Stomach (tissue), 9 donors: ENCODE results near the gene EIF1AX. TPM values are rescaled to one million over a fixed set of nuclear protein-coding genes. Genes with fewer than 3 reads are reported as not detected.

Source experiments
- DNase-seq, 2 donors: peaks; one replicate each; pipeline versions ENCODE4 v3.0.0 to v3.0.0-alpha.2; 2013 to 2019
- H3K27ac ChIP-seq, 5 donors: fragments of 200-600 bp in 4 of 5; sonication (generic) in 4 of 5; one replicate each; pipeline ENCODE4 v1.5.1; 2013 to 2019; ENCODE audit warnings: mild to moderate bottlenecking in 1 of 5, moderate library complexity in 1 of 5
- H3K27me3 ChIP-seq, 3 donors: fragments of 200-600 bp; sonication (generic); one replicate each; pipeline ENCODE4 v1.5.1; 2017 to 2019; ENCODE audit warnings: mixed run types in 1 of 3
- H3K36me3 ChIP-seq, 4 donors: fragments of 200-600 bp; sonication (generic); 1 replicate in 3 of 4; 2 replicates in 1 of 4; pipeline ENCODE4 v1.5.1; 2016 to 2019
- H3K4me1 ChIP-seq, 4 donors: fragments of 200-600 bp; sonication (generic); one replicate each; pipeline ENCODE4 v1.5.1; 2016 to 2019
- H3K4me3 ChIP-seq, 4 donors: fragments of 200-600 bp; sonication (generic) in 3 of 4; one replicate each; pipeline ENCODE4 v1.5.1; 2016 to 2019; ENCODE audit warnings: mild to moderate bottlenecking in 1 of 4
- H3K9me3 ChIP-seq, 4 donors: fragments of 200-600 bp; sonication (generic); one replicate each; pipeline ENCODE4 v1.5.1; 2016 to 2019
- EP300 ChIP-seq: sonication (generic); formaldehyde crosslinking; IDR thresholded peaks from one replicate; pipeline ENCODE4 v1.6.1; 2017; ENCODE audit warnings: antibody characterized with exemption
- POLR2A ChIP-seq, 4 donors: fragments of 450-650 bp; IDR thresholded peaks; one replicate each; pipeline ENCODE4 v1.6.1; 2016; ENCODE audit warnings: antibody characterized with exemption in 4 of 4, control low read depth in 2 of 4, mild to moderate bottlenecking in 1 of 4, moderate library complexity in 1 of 4
- POLR2AphosphoS5 ChIP-seq, 3 donors: sonication (generic); formaldehyde crosslinking; IDR thresholded peaks; one replicate each; pipeline ENCODE4 v1.6.1; 2016; ENCODE audit warnings: antibody characterized with exemption in 3 of 3
- WGBS, 5 donors: extraction: QIAGEN DNeasy Blood & Tissue Kit in 3 of 5; methylation state at CpG; one replicate each; pipeline versions ENCODE4 v1.1.5 to v1.1.7; 2013 to 2018; 5-methylcytosine and 5-hydroxymethylcytosine counted together
- intact Hi-C: fragments of 100-400 bp; cut with DNase I; formaldehyde crosslinking; loops from one replicate; pipeline ENCODE4 v1.15.1; 2023; ENCODE audit warnings: low total_unique reads
- polyA plus RNA-seq, 3 donors: library from polyadenylated mRNA; stranded (reverse); fragments of 200-250 nt; gene quantifications; one replicate each; pipeline ENCODE4 v1.2.3, GENCODE V29; 2013
- total RNA-seq, 5 donors: library from RNA; depleted of rRNA; stranded (reverse); fragments of >200 nt; gene quantifications; one replicate each; pipeline versions ENCODE4 v1.1.0 to v1.2.3, GENCODE V29; 2014 to 2016
- TF ChIP-seq, protein P1 (sequence below), 7 experiments: fragments of 450-650 bp in 4 of 7; fragments of 200-600 bp in 3 of 7; sonication (generic) in 3 of 7; IDR thresholded peaks; one replicate each; pipeline ENCODE4 v1.5.1; 2016 to 2019; ENCODE audit warnings: antibody characterized with exemption in 7 of 7, control low read depth in 2 of 7, mild to moderate bottlenecking in 1 of 7
- donor health status: healthy with polysubstance abuse.
- donor health status: Bipolar disorder and iron deficiency.
- donor health status: healthy.

EIF1AX gene
- total and polyA plus RNA-seq, 8 donors: 25.0 to 85.2 (median 37.7) TPM

DNA sequence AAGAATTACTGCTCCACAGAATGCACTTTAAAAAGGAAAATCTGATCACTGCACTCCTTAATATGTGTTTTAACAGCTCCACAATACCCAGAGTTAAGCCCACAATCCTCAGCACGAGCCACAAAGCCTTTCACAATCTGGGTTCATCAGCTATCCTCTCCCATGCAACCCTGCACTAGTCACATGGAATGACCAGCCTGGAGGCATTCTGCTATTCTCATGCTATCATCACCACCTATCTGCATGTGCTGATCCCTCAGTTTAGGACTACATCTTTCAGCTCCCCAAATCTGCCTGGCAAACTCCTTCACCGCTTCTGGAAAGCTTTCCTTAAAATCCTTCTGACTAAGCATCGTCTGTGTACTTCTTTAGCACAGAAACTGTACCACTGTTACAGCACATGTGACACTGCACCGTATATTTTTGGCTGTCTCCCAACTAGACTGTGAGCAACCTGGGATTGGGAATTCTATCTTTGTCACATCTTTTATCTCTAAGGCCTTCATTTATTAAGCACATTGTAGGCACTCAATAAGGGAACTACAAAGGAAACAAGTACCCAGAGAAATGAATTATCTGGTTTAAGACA, 18.3 kb upstream of the EIF1AX start:
- H3K9me3 ChIP-seq: no peaks in the 10 kb centered on the region
- 78 to 93% (median 83%) methylated on average over 4 of the region's 4 CpGs for WGBS, 5 donors
- H3K36me3 ChIP-seq: peaks cover 0 to 77% (median 58%) of the 10 kb centered on the region in 4 donors
- no peaks in the 10 kb centered on the region for H3K27me3 ChIP-seq
- no peak overlapping the region for H3K27ac ChIP-seq
- TF ChIP-seq EP300 (no peak), POLR2A (IDR thresholded peaks at IDR 0.05) (no peak), POLR2AphosphoS5 (IDR thresholded peaks at IDR 0.05) (no peak)
- TF ChIP-seq, protein P1, sequence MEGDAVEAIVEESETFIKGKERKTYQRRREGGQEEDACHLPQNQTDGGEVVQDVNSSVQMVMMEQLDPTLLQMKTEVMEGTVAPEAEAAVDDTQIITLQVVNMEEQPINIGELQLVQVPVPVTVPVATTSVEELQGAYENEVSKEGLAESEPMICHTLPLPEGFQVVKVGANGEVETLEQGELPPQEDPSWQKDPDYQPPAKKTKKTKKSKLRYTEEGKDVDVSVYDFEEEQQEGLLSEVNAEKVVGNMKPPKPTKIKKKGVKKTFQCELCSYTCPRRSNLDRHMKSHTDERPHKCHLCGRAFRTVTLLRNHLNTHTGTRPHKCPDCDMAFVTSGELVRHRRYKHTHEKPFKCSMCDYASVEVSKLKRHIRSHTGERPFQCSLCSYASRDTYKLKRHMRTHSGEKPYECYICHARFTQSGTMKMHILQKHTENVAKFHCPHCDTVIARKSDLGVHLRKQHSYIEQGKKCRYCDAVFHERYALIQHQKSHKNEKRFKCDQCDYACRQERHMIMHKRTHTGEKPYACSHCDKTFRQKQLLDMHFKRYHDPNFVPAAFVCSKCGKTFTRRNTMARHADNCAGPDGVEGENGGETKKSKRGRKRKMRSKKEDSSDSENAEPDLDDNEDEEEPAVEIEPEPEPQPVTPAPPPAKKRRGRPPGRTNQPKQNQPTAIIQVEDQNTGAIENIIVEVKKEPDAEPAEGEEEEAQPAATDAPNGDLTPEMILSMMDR (IDR thresholded peaks at IDR 0.05): no peak
- H3K4me1 ChIP-seq: no peaks in the 10 kb centered on the region
- intact Hi-C loops: no loop called here
- no peak for DNase-seq
- no peak overlapping the region for H3K4me3 ChIP-seq

DNA sequence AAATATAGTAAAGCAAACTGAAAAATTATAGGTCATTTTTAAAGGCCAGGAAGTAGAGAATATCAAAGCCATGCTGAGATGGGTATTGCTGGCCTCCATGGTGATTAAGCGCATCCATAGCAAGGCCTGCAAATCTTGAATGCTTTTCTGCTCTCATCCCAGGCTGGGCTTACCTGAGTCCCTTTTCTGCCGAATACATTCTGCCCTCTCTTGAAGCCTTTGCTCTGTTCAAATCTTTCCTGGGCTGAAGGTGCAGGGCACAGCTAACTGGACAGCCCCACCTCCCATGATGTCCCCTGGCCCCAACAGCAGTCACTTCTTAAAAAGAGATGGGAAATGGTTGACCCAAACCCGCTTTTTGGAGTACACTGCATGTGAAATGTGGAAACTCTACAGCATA, 10.1 kb upstream of the EIF1AX start:
- no peaks in the 10 kb centered on the region for H3K4me1 ChIP-seq
- TF ChIP-seq, protein P1 (IDR thresholded peaks at IDR 0.05): no peak
- TF ChIP-seq EP300 (no peak), POLR2A (IDR thresholded peaks at IDR 0.05) (no peak), POLR2AphosphoS5 (IDR thresholded peaks at IDR 0.05) (no peak)
- intact Hi-C loops: no loop called here
- no peaks in the 10 kb centered on the region for H3K27me3 ChIP-seq
- H3K36me3 ChIP-seq: peaks cover 0 to 51% (median 44%) of the 10 kb centered on the region in 4 donors
- no peak overlapping the region for H3K4me3 ChIP-seq
- 86 to 96% (median 95%) methylated on average over 3 of the region's 3 CpGs for WGBS, 5 donors
- H3K9me3 ChIP-seq: peaks cover 0 to 4% (median 0%) of the 10 kb centered on the region in 4 donors
- DNase-seq: no peak
- no peak overlapping the region for H3K27ac ChIP-seq

DNA sequence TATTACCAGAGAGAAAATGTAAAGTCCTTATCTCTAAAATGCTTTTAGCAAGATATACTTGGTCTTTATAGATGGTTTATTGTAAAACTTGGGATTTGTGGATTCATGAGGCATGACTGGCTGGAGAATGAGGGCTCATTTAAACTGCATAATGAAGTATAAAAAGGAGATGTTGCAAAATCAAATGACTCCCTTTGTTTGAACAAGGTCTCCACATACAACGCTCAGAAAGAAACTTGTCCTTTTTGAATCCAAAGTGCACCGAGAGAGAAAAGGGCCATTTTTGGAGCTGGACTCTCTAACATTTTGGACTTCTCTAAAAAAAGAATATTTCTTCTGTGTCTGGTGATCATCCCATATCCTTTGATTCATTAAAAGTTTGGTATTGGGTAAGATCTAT, 7.7 kb upstream of the EIF1AX start:
- TF ChIP-seq, protein P1 (IDR thresholded peaks at IDR 0.05): no peak
- no peak for TF ChIP-seq POLR2AphosphoS5 (IDR thresholded peaks at IDR 0.05)
- no peak for TF ChIP-seq POLR2A (IDR thresholded peaks at IDR 0.05)
- no peak for TF ChIP-seq EP300
- no peaks in the 10 kb centered on the region for H3K27me3 ChIP-seq
- no peak for DNase-seq
- H3K36me3 ChIP-seq: peaks cover 0 to 28% (median 23%) of the 10 kb centered on the region in 4 donors
- peaks cover 0 to 4% (median 0%) of the 10 kb centered on the region in 4 donors for H3K9me3 ChIP-seq
- no peak overlapping the region for H3K27ac ChIP-seq
- H3K4me3 ChIP-seq: no peak overlapping the region
- intact Hi-C loops: no loop called here
- H3K4me1 ChIP-seq: no peaks in the 10 kb centered on the region
- WGBS, 5 donors: 82 to 98% (median 87%) methylated on average over 2 of the region's 2 CpGs

DNA sequence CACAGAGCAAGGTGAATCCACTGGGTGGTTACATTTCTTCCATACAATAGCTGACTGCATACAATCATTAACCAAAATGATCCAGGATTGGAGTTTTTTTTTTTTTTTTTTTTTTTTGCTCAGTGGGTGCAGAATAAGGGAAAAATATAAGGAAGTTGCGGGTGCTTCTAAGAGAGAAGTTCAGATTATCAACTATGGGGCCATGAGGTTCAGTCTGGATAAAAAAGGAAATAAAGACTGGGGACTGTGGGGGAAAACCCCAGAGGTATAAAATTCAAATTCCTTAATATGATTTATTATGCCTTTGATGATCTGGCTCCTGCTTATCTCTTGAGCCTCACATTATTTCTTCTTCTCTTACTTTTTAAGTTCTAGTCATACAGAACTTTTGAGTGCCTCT, 5.9 kb upstream of the EIF1AX start:
- intact Hi-C loops: no loop called here
- Histone ChIP-seq H3K36me3 (peaks cover 0 to 14% (median 11%) of the 10 kb centered on the region in 4 donors), H3K4me3 (no peak overlapping the region), H3K4me1 (peaks cover 0 to 3% (median 2%) of the 10 kb centered on the region in 4 donors), H3K27ac (no peak overlapping the region), H3K9me3 (peaks cover 0 to 4% (median 0%) of the 10 kb centered on the region in 4 donors), H3K27me3 (no peaks in the 10 kb centered on the region)
- 40 to 76% (median 63%) methylated on average over 1 of the region's 1 CpG for WGBS, 5 donors
- TF ChIP-seq, protein P1 (IDR thresholded peaks at IDR 0.05): no peak
- no peak for TF ChIP-seq EP300
- no peak for TF ChIP-seq POLR2A (IDR thresholded peaks at IDR 0.05)
- no peak for TF ChIP-seq POLR2AphosphoS5 (IDR thresholded peaks at IDR 0.05)
- DNase-seq: no peak
